Measurements from ENCODE around the gene CLIC1.

DNA sequence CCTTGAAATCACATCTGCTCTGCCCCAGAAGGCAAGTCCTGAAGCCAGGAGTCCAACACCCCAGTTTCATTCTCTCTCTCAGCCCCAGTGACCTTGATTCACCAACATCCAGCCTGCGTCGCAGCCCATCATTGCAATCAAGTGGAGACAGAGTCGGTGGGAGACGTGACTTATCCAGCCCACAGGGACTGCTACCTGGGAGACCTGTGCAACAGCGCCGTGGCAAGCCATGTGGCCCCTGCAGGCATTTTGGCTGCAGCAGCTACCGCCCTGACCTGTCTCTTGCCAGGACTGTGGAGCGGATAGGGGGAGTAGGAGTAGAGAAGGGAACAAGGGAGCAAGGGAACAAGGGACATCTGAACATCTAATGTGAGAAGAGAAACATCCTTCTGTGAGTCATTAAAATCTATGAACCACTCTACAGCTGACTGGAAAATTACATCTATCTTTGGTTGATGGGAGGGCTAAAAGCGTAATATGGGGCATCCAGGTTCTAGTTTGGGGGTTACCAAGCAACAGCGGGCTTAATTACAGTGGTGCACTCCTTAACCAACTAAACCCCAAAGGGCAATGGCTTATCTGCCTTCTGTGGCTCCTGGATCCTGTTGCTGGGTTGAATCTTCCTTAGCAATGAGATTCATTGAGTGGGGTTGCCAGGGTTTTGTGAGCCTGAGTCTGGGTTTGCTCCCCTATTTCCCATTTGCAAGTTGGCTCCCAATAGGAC is 18.7 kb downstream of the CLIC1 start:
- TF ChIP-seq, protein P1, sequence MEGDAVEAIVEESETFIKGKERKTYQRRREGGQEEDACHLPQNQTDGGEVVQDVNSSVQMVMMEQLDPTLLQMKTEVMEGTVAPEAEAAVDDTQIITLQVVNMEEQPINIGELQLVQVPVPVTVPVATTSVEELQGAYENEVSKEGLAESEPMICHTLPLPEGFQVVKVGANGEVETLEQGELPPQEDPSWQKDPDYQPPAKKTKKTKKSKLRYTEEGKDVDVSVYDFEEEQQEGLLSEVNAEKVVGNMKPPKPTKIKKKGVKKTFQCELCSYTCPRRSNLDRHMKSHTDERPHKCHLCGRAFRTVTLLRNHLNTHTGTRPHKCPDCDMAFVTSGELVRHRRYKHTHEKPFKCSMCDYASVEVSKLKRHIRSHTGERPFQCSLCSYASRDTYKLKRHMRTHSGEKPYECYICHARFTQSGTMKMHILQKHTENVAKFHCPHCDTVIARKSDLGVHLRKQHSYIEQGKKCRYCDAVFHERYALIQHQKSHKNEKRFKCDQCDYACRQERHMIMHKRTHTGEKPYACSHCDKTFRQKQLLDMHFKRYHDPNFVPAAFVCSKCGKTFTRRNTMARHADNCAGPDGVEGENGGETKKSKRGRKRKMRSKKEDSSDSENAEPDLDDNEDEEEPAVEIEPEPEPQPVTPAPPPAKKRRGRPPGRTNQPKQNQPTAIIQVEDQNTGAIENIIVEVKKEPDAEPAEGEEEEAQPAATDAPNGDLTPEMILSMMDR (IDR thresholded peaks at IDR 0.05), result no peak
- no peak for TF ChIP-seq POLR2A (IDR thresholded peaks at IDR 0.05)
